GM12878 (cell line): ENCODE results near the gene AP1S1. TPM values are rescaled to one million over a fixed set of nuclear protein-coding genes. Genes with fewer than 3 reads are reported as not detected.

Source experiments
- ATAC-seq: fragments of 200-7000 bp; cut with Tn5 transposase; 3 replicates; pipeline ENCODE4 v1.9.1; 2020; ENCODE audit warnings: mild to moderate bottlenecking, moderate library complexity
- BruUV-seq: library from RNA; stranded (reverse); fragments of 400-500 nt; replicated peaks from 2 replicates; lab custom pipeline; 2021; lab: Mats Ljungman, UMichigan
- CTCF ChIA-PET: fragments of 300-600 bp; sonication (Branson Sonifier 250); formaldehyde crosslinking; extraction: SDS; loops from one replicate; lab custom pipeline; 2021; ENCODE audit warnings: inconsistent platforms; lab: Yijun Ruan, JAX
- POLR2A ChIA-PET: fragments of 350-600 bp; formaldehyde crosslinking; extraction: SDS; loops from one replicate; lab custom pipeline; 2021; ENCODE audit warnings: inconsistent platforms; lab: Charles Lee
- RAD21 ChIA-PET: fragments of 300-600 bp; sonication (Branson Sonifier 250); formaldehyde crosslinking; loops from one replicate; lab custom pipeline; 2023; ENCODE audit warnings: antibody characterized with exemption; ENCODE audit not compliant: unreplicated experiment; lab: Charles Lee
- SMC1A ChIA-PET: fragments of 300-600 bp; sonication (Branson Sonifier 250); formaldehyde crosslinking; loops from one replicate; lab custom pipeline; 2023; ENCODE audit not compliant: unreplicated experiment, uncharacterized antibody; lab: Charles Lee
- DNase-seq: peaks from one replicate; pipeline ENCODE4 v3.0.0-alpha.2; 2011; ENCODE audit warnings: low read depth, low spot score
- FAIRE-seq: peaks from 3 replicates; lab custom pipeline; 2011; peaks lifted over from hg19 to GRCh38; lab: Jason Lieb, UNC
- H2AFZ ChIP-seq: 2 replicates; pipeline ENCODE4 v1.6.0; 2011; ENCODE audit warnings: low read depth, low read length, control low read depth; ENCODE audit not compliant: control insufficient read depth
- H3K27ac ChIP-seq: 2 replicates; pipeline ENCODE4 v1.5.1; 2011; ENCODE audit warnings: control low read depth; ENCODE audit not compliant: control insufficient read depth, insufficient read depth
- H3K27me3 ChIP-seq, 2 experiments: replicated peaks in 1 of 2; 2 replicates each; pipeline versions ENCODE4 v1.6.0 to v1.6.1; 2011; ENCODE audit warnings: low read length in 1 of 2; ENCODE audit not compliant: control insufficient read depth in 2 of 2, insufficient read depth in 2 of 2
- H3K36me3 ChIP-seq, 2 experiments: 2 replicates each; pipeline ENCODE4 v1.5.1; 2011; ENCODE audit warnings: low read length in 1 of 2; ENCODE audit not compliant: control insufficient read depth in 2 of 2, insufficient read depth in 2 of 2
- H3K4me1 ChIP-seq: 2 replicates; pipeline ENCODE4 v1.6.1; 2011; ENCODE audit warnings: mild to moderate bottlenecking, low read length, moderate library complexity, mixed read lengths; ENCODE audit not compliant: control insufficient read depth, insufficient read depth
- H3K4me2 ChIP-seq: 2 replicates; pipeline ENCODE4 v1.6.0; 2011; ENCODE audit warnings: control low read depth; ENCODE audit not compliant: control insufficient read depth, insufficient read depth
- H3K4me3 ChIP-seq: fragments of 200-600 bp; sonication (generic); 2 replicates; pipeline ENCODE4 v1.5.1; 2016
- H3K79me2 ChIP-seq: 2 replicates; pipeline ENCODE4 v1.6.0; 2011; ENCODE audit warnings: low read length; ENCODE audit not compliant: control insufficient read depth, insufficient read depth
- H3K9ac ChIP-seq: 2 replicates; pipeline ENCODE4 v1.8.0; 2011; ENCODE audit warnings: low read length, control low read depth, mixed read lengths; ENCODE audit not compliant: control insufficient read depth, insufficient read depth
- H3K9me3 ChIP-seq: replicated peaks from 3 replicates; pipeline ENCODE4 v1.5.1; 2011; ENCODE audit warnings: mild to moderate bottlenecking, low read length; ENCODE audit not compliant: control insufficient read depth, insufficient read depth
- H4K20me1 ChIP-seq: 2 replicates; pipeline ENCODE4 v1.6.0; 2011; ENCODE audit not compliant: control insufficient read depth, insufficient read depth
- BCL3 ChIP-seq: IDR thresholded peaks from 2 replicates; pipeline ENCODE4 v1.6.1; 2011; ENCODE audit warnings: borderline replicate concordance, low read depth, mild to moderate bottlenecking, moderate library complexity, low read length; ENCODE audit not compliant: insufficient read depth, poor library complexity, severe bottlenecking
- CBX3 ChIP-seq: fragments of 200-600 bp; sonication (generic); IDR thresholded peaks from 2 replicates; pipeline ENCODE4 v1.6.1; 2016; ENCODE audit warnings: low read depth, borderline replicate concordance
- CHD4 ChIP-seq: fragments of 200-600 bp; sonication (generic); IDR thresholded peaks from 2 replicates; pipeline ENCODE4 v1.6.1; 2016; ENCODE audit warnings: mild to moderate bottlenecking
- EP300 ChIP-seq, 2 experiments: fragments of 150-350 bp in 1 of 2; IDR thresholded peaks; 2 replicates each; pipeline ENCODE4 v1.6.1; 2011 to 2012; ENCODE audit warnings: low read depth in 2 of 2, low read length in 2 of 2, borderline replicate concordance in 1 of 2, improper control_type of control experiment in 1 of 2, inconsistent platforms in 1 of 2; ENCODE audit not compliant: control insufficient read depth in 1 of 2
- FOS ChIP-seq: IDR thresholded peaks from 3 replicates; pipeline ENCODE4 v1.6.1; 2011; ENCODE audit warnings: borderline replicate concordance; ENCODE audit not compliant: insufficient read length; ENCODE audit errors: extremely low read depth
- NBN ChIP-seq: fragments of 450-650 bp; IDR thresholded peaks from 2 replicates; pipeline ENCODE4 v1.6.1; 2016
- NFXL1 ChIP-seq: fragments of 450-650 bp; IDR thresholded peaks from 2 replicates; pipeline ENCODE4 v1.6.1; 2017; ENCODE audit warnings: antibody characterized with exemption, mild to moderate bottlenecking, borderline replicate concordance
- NRF1 ChIP-seq: conservative IDR thresholded peaks from 2 replicates; pipeline ENCODE4 v1.6.1; 2011; ENCODE audit warnings: mild to moderate bottlenecking, low read depth, low read length, improper control_type of control experiment
- RCOR1 ChIP-seq: conservative IDR thresholded peaks from 2 replicates; pipeline ENCODE4 v1.6.1; 2012; ENCODE audit warnings: low read depth, low read length, improper control_type of control experiment
- TBL1XR1 ChIP-seq: IDR thresholded peaks from 2 replicates; pipeline ENCODE4 v1.6.1; 2012; ENCODE audit warnings: low read depth, low read length, improper control_type of control experiment
- TCF3 ChIP-seq: IDR thresholded peaks from 2 replicates; pipeline ENCODE4 v1.6.1; 2012; ENCODE audit warnings: low read depth, mild to moderate bottlenecking, low read length, borderline replicate concordance; ENCODE audit not compliant: insufficient read depth
- USF2 ChIP-seq: IDR thresholded peaks from 2 replicates; pipeline ENCODE4 v1.6.1; 2011; ENCODE audit warnings: low read depth, low read length, improper control_type of control experiment, borderline replicate concordance
- ZNF24 ChIP-seq: fragments of 450-650 bp; IDR thresholded peaks from 2 replicates; pipeline ENCODE4 v1.6.1; 2017; ENCODE audit warnings: antibody characterized with exemption, mild to moderate bottlenecking
- in situ Hi-C: fragments of 300-500 bp; cut with MboI; formaldehyde crosslinking; loops from 9 replicates; pipeline ENCODE4 v1.14.3; 2018; ENCODE audit warnings: mixed read lengths
- intact Hi-C: fragments of 100-400 bp; cut with micrococcal nuclease; formaldehyde crosslinking; loops from one replicate; pipeline ENCODE4 v1.14.2; 2022; ENCODE audit not compliant: unreplicated experiment
- polyA plus RNA-seq, 11 experiments: library from polyadenylated mRNA; depleted of rRNA in 4 of 11; unstranded in 6 of 11; stranded (reverse) in 5 of 11; fragments of >200 nt; fragmentation: Nextera tagmentation in 4 of 11; fragmentation: Illumina TruSeq in 1 of 11; extraction: Ambion mirVana in 4 of 11; extraction: Trizol in 1 of 11; gene quantifications; 1 replicate in 1 of 11; 2 replicates in 10 of 11; pipeline versions ENCODE4 v1.2.1 to v1.2.3, GENCODE V29; 2011 to 2016; ENCODE audit warnings: inconsistent platforms in 2 of 11, missing spikeins in 2 of 11, low read depth in 1 of 11
- total RNA-seq, 4 experiments: library from RNA; depleted of rRNA in 3 of 4; stranded (reverse); fragments of >200 nt in 3 of 4; fragmentation: Illumina TruSeq in 1 of 4; extraction: Trizol in 1 of 4; gene quantifications; 2 replicates each; pipeline versions ENCODE4 v1.2.1 to v1.2.3, GENCODE V29; 2013 to 2021

AP1S1 gene
- total and polyA plus RNA-seq, 10 of the 15 experiments (the other 5 are each of a cell fraction or from before 2014, with no cell fraction given): 2.5 to 121 (median 54.9) TPM

- RAD21 ChIA-PET: interaction anchor here (0.7 to 0.8 kb wide), 2 partner anchors 129 to 1236 kb away, joined by 3 to 4 read pairs; no protein-coding TSS in a partner anchor
- Histone ChIP-seq H3K4me3 (no peak overlapping the region), H3K79me2 (no peaks in the 10 kb centered on the region), H3K27ac (no peak overlapping the region), H2AFZ (no peak overlapping the region), H3K9me3 (no peaks in the 10 kb centered on the region; the same call in 2 of the 3 replicates), H3K36me3 (peaks cover 5 to 7% of the 10 kb centered on the region in 2 experiments), H3K27me3 (peaks cover 8 to 9% of the 10 kb centered on the region in 2 experiments; a peak in 3 of 4 replicates), H3K4me1 (peaks cover 4% of the 10 kb centered on the region)
- BruUV-seq: no TSS peak
- no peak for FAIRE-seq
- no peak for ATAC-seq
- SMC1A ChIA-PET: interaction anchor here (0.9 kb wide), 1 partner anchor 20 kb away, joined by 3 read pairs; no protein-coding TSS in a partner anchor
- CTCF ChIA-PET: no interaction called here
- in situ Hi-C loops: no loop called here
- no peak for TF ChIP-seq TBL1XR1
- TF ChIP-seq RCOR1: no peak
- TF ChIP-seq NBN: no peak
- no peak for TF ChIP-seq ZNF24
- TF ChIP-seq FOS: no peak
- no peak for TF ChIP-seq BCL3
- no peak for TF ChIP-seq USF2
- no peak for TF ChIP-seq CHD4
- no peak for TF ChIP-seq CBX3
- no peak for TF ChIP-seq EP300 (IDR thresholded peaks at IDR 0.05; ENCODE audit: borderline replicate concordance in 1 of 2, control insufficient read depth in 1 of 2, low read depth in 2 of 2, low read length in 2 of 2)
- TF ChIP-seq NRF1: no peak
- no peak for TF ChIP-seq TCF3
- no peak for TF ChIP-seq NFXL1
- TF ChIP-seq, all 136 proteins: peak for 0
- Histone ChIP-seq H3K9ac (no peak overlapping the region), H3K4me2 (no peak overlapping the region), H4K20me1 (no peaks in the 10 kb centered on the region)
- intact Hi-C loops: no loop called here
- POLR2A ChIA-PET: interaction anchor here (0.6 kb wide), 1 partner anchor 92 kb away, joined by 3 read pairs; no protein-coding TSS in a partner anchor
- DNase-seq: no peak
These were observed 6.6 kb downstream of the AP1S1 start for GRCh38 chr7:101160910-101161309.
